PC-3 (cell line): ENCODE measurements around the gene SQOR. TPM values are rescaled to one million over a fixed set of nuclear protein-coding genes. Genes with fewer than 3 reads are reported as not detected.

Experiments
- ATAC-seq: fragments of 200-7000 bp; cut with Tn5 transposase; 2 replicates; pipeline ENCODE4 v1.9.1; 2020; ENCODE audit warnings: mild to moderate bottlenecking, moderate library complexity
- BruUV-seq: library from RNA; stranded (reverse); fragments of 400-500 nt; replicated peaks from 2 replicates; lab custom pipeline; 2021; lab: Mats Ljungman, UMichigan
- CTCF ChIA-PET: fragments of 300-600 bp; sonication (Branson Sonifier 250); formaldehyde crosslinking; loops from one replicate; lab custom pipeline; 2022; ENCODE audit warnings: antibody characterized with exemption; lab: Charles Lee
- POLR2A ChIA-PET: fragments of 300-600 bp; sonication (Branson Sonifier 250); formaldehyde crosslinking; loops from one replicate; lab custom pipeline; 2022; ENCODE audit warnings: antibody characterized with exemption; ENCODE audit not compliant: unreplicated experiment; lab: Charles Lee
- DNase-seq: peaks from one replicate; pipeline ENCODE4 v3.0.0-alpha.2; 2015
- H2AFZ ChIP-seq: fragments of 300-600 bp; sonication (generic); 2 replicates; pipeline ENCODE4 v1.6.0; 2016; ENCODE audit warnings: antibody characterized with exemption, low read length
- H3F3A ChIP-seq: fragments of 300-600 bp; sonication (generic); one replicate; pipeline ENCODE4 v1.6.0; 2017; ENCODE audit warnings: antibody characterized with exemption, low read length, control low read depth, mild to moderate bottlenecking; ENCODE audit not compliant: unreplicated experiment
- H3K27ac ChIP-seq: fragments of 300-600 bp; sonication (generic); 2 replicates; pipeline ENCODE4 v1.5.1; 2016; ENCODE audit warnings: mild to moderate bottlenecking, low read length
- H3K27me3 ChIP-seq: fragments of 300-600 bp; sonication (generic); 2 replicates; pipeline ENCODE4 v1.6.1; 2016; ENCODE audit warnings: low read length, mixed read lengths
- H3K36me3 ChIP-seq: fragments of 300-600 bp; sonication (generic); 2 replicates; pipeline ENCODE4 v1.6.1; 2016; ENCODE audit warnings: low read depth, mixed run types, low read length, mixed read lengths
- H3K4me1 ChIP-seq: fragments of 300-600 bp; sonication (generic); 2 replicates; pipeline ENCODE4 v1.5.1; 2016; ENCODE audit warnings: low read length; ENCODE audit not compliant: insufficient read depth
- H3K4me2 ChIP-seq: fragments of 300-600 bp; sonication (generic); 2 replicates; pipeline ENCODE4 v1.6.0; 2016; ENCODE audit warnings: low read length
- H3K4me3 ChIP-seq: fragments of 300-600 bp; sonication (generic); 2 replicates; pipeline ENCODE4 v1.5.1; 2016; ENCODE audit warnings: mild to moderate bottlenecking, low read length, mixed read lengths
- H3K79me2 ChIP-seq: fragments of 300-600 bp; sonication (generic); 2 replicates; pipeline ENCODE4 v1.6.1; 2017; ENCODE audit warnings: low read length, mixed read lengths
- H3K9ac ChIP-seq: fragments of 300-600 bp; sonication (generic); 2 replicates; pipeline ENCODE4 v1.6.0; 2016; ENCODE audit warnings: mild to moderate bottlenecking, low read length
- H3K9me2 ChIP-seq: fragments of 300-600 bp; sonication (generic); replicated peaks from 2 replicates; pipeline ENCODE4 v1.6.1; 2016; ENCODE audit warnings: mixed run types, low read length, mixed read lengths
- H3K9me3 ChIP-seq: fragments of 300-600 bp; sonication (generic); 2 replicates; pipeline ENCODE4 v1.6.1; 2016; ENCODE audit warnings: low read length, mixed read lengths
- H4K20me1 ChIP-seq: fragments of 300-600 bp; sonication (generic); 2 replicates; pipeline ENCODE4 v1.6.1; 2016; ENCODE audit warnings: low read length, mixed read lengths
- CTCF ChIP-seq: fragments of 300-600 bp; sonication (generic); conservative IDR thresholded peaks from 2 replicates; pipeline ENCODE4 v1.5.1; 2017; ENCODE audit warnings: antibody characterized with exemption, low read depth, mild to moderate bottlenecking, low read length
- EZH2 ChIP-seq: fragments of 300-600 bp; sonication (generic); IDR thresholded peaks from one replicate; pipeline ENCODE4 v1.6.1; 2017; ENCODE audit warnings: antibody characterized with exemption, mild to moderate bottlenecking, low read length; ENCODE audit not compliant: unreplicated experiment
- EZH2phosphoT487 ChIP-seq: fragments of 300-600 bp; sonication (generic); IDR thresholded peaks from 2 replicates; pipeline ENCODE4 v1.6.1; 2018; ENCODE audit warnings: mild to moderate bottlenecking, antibody characterized with exemption, low read length, borderline replicate concordance
- intact Hi-C: fragments of 100-400 bp; cut with micrococcal nuclease; formaldehyde crosslinking; loops from 2 replicates; pipeline ENCODE4 v1.9.0; 2023
- total RNA-seq: library from RNA; depleted of rRNA; stranded (reverse); fragments of >200 nt; gene quantifications from 2 replicates; pipeline ENCODE4 v1.2.3, GENCODE V29; 2014

Gene SQOR
- total RNA-seq, 1 experiment from 2014 or later: 86.1 TPM

DNA sequence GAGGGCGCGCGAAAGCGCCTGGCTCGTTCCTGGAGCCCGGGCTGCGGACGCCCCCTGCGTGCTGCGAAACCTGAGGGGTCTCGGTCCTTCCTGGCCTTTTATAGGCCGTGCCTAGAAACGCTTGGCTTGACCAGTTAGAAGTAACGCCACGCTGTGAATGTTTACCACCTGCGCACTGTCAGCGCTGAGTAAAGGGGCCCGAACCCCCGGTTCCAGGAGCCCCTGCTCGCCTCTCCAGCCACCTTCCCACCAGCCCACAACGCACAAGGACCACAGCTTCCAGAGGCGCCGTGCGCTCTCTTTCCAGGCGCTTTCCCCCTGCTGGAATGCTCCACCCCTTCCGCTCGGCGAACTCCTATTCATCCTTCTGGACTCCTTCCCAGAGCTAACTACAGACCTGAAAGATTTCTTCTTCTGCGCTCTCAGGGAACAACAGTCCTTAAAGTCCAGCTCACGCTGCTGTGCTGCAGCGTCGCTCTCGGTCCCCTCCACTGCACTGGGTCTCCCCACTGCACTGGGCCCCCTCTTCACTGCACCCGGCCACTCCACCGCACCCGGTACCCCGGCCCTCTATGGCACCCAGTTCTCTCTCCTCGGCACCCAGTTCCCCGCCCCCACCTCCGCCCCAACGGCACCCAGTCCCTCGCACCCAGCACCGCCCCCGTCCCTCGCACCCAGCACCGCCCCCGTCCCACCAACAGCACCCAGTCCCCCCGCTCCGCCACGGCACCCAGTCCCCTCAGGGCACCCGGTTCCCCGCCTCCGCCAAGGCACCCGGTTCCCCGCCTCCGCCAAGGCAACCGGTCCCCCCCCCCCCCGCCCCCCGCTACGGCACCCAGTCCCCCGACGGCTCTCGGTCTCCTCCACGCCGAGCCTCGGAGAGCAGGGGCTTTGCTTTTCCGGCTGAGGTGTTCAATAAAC lies 69.8 kb downstream of the SQOR start:
- Histone ChIP-seq H3K36me3 (no peaks in the 10 kb centered on the region), H3K9ac (peak overlapping the region; percentile 47), H3K27me3 (no peaks in the 10 kb centered on the region), H3K79me2 (no peaks in the 10 kb centered on the region), H3K4me2 (peak overlapping the region; percentile 94), H3K4me3 (peak overlapping the region; percentile 73), H4K20me1 (no peaks in the 10 kb centered on the region), H3F3A (no peaks in the 10 kb centered on the region), H3K9me3 (no peaks in the 10 kb centered on the region), H3K4me1 (peaks cover 4% of the 10 kb centered on the region; the same call in 1 of the 2 replicates), H3K9me2 (no peaks in the 10 kb centered on the region), H2AFZ (peak overlapping the region; percentile 99), H3K27ac (no peak overlapping the region)
- peak; percentile 41; the same call in 1 of the 2 replicates for ATAC-seq
- CTCF ChIA-PET: interaction anchor here (0.7 kb wide), 1 partner anchor 245 kb away, joined by 4 read pairs; no protein-coding TSS in a partner anchor
- DNase-seq: no peak
- POLR2A ChIA-PET: no interaction called here
- TF ChIP-seq EZH2 (no peak), EZH2phosphoT487 (no peak), CTCF (no peak)
- intact Hi-C loops: loop anchor here (2.0 to 5.0 kb wide), 2 partner anchors 70 to 388 kb away; partner anchors contain the start of gene SQOR
- BruUV-seq: no TSS peak

GRCh38 chr15:45705510-45706473 lies 71.0 kb downstream of the SQOR start:
- Histone ChIP-seq H3K4me3 (peak overlapping the region; percentile 73), H3K9me3 (no peaks in the 10 kb centered on the region), H3K27me3 (no peaks in the 10 kb centered on the region), H3K36me3 (no peaks in the 10 kb centered on the region), H4K20me1 (no peaks in the 10 kb centered on the region), H3K79me2 (no peaks in the 10 kb centered on the region), H3K4me1 (peaks cover 4% of the 10 kb centered on the region; the same call in 1 of the 2 replicates), H2AFZ (peak overlapping the region; percentile 99), H3F3A (no peaks in the 10 kb centered on the region), H3K27ac (no peak overlapping the region), H3K4me2 (peak overlapping the region; percentile 94), H3K9ac (peak overlapping the region; percentile 47), H3K9me2 (no peaks in the 10 kb centered on the region)
- peak; percentile 78 for TF ChIP-seq CTCF
- no peak for TF ChIP-seq EZH2
- DNase-seq (peak; percentile 86), ATAC-seq (peak; percentile 92)
- ChIA-PET CTCF (interaction anchor here (0.7 to 1.1 kb wide), 4 partner anchors 67 to 1841 kb away, joined by 3 to 8 read pairs (median 4); no protein-coding TSS in a partner anchor), POLR2A (interaction anchor here (0.6 to 0.7 kb wide), 2 partner anchors 9 to 383 kb away, joined by 3 to 10 read pairs; no protein-coding TSS in a partner anchor)
- intact Hi-C loops: loop anchor here (2.0 to 5.0 kb wide), 2 partner anchors 71 to 387 kb away; partner anchors contain the start of gene SQOR
- BruUV-seq: TSS peak; percentile 50
